ENCODE results near the gene SPAG16.

- no peak for TF ChIP-seq GATA2 (IDR thresholded peaks at IDR 0.05; ENCODE audit: low read depth, low read length)
- no peak for TF ChIP-seq GATA3 (IDR thresholded peaks at IDR 0.05; ENCODE audit: low read depth, low read length)
These were observed 380.6 kb downstream of the SPAG16 start for GRCh38 chr2:213664817-213665216.

Measured in SH-SY5Y (cell line).